Trophoblast cell (in vitro differentiated cells and primary cell): ENCODE data around the gene CAPN2.

Experiments
- DNase-seq, 2 donors: peaks; one replicate each; pipeline ENCODE4 v3.0.0-alpha.2; 2016
- H2AFZ ChIP-seq: 2 replicates; pipeline ENCODE4 v1.6.1; 2013; ENCODE audit warnings: low read length, moderate library complexity, mild to moderate bottlenecking; ENCODE audit not compliant: insufficient read depth, poor library complexity
- H2AK5ac ChIP-seq: 2 replicates; pipeline ENCODE4 v1.6.1; 2013; ENCODE audit warnings: mild to moderate bottlenecking, low read length
- H2BK120ac ChIP-seq: 2 replicates; pipeline ENCODE4 v1.6.1; 2013; ENCODE audit warnings: low read length, mild to moderate bottlenecking, moderate library complexity; ENCODE audit not compliant: insufficient read depth, poor library complexity
- H2BK12ac ChIP-seq: 2 replicates; pipeline ENCODE4 v1.6.1; 2013; ENCODE audit warnings: mild to moderate bottlenecking, low read length, moderate library complexity
- H2BK5ac ChIP-seq: 2 replicates; pipeline ENCODE4 v1.6.1; 2013; ENCODE audit warnings: low read length, low read depth, moderate library complexity, mild to moderate bottlenecking; ENCODE audit not compliant: poor library complexity
- H3K14ac ChIP-seq: 2 replicates; pipeline ENCODE4 v1.6.1; 2013; ENCODE audit warnings: mild to moderate bottlenecking, low read length
- H3K18ac ChIP-seq: 2 replicates; pipeline ENCODE4 v1.6.1; 2013; ENCODE audit warnings: mild to moderate bottlenecking, low read length
- H3K23ac ChIP-seq: 2 replicates; pipeline ENCODE4 v1.6.1; 2013; ENCODE audit warnings: low read length
- H3K27ac ChIP-seq: 2 replicates; pipeline ENCODE4 v1.5.1; 2013; ENCODE audit warnings: low read depth, mild to moderate bottlenecking, inconsistent platforms, low read length, moderate library complexity
- H3K27me3 ChIP-seq: 2 replicates; pipeline ENCODE4 v1.6.1; 2013; ENCODE audit warnings: inconsistent platforms, mild to moderate bottlenecking, low read length, moderate library complexity; ENCODE audit not compliant: insufficient read depth
- H3K36me3 ChIP-seq, 2 experiments: 1 replicate in 1 of 2; 2 replicates in 1 of 2; pipeline ENCODE4 v1.6.1; 2013; ENCODE audit warnings: low read length in 2 of 2, mild to moderate bottlenecking in 2 of 2, moderate library complexity in 1 of 2; ENCODE audit not compliant: insufficient read depth in 2 of 2, control insufficient read depth in 1 of 2
- H3K4ac ChIP-seq: 2 replicates; pipeline ENCODE4 v1.6.1; 2013; ENCODE audit warnings: low read depth, mild to moderate bottlenecking, low read length, moderate library complexity
- H3K4me1 ChIP-seq, 2 experiments: 1 replicate in 1 of 2; 2 replicates in 1 of 2; pipeline ENCODE4 v1.6.1; 2013; ENCODE audit warnings: low read length in 2 of 2, mild to moderate bottlenecking in 2 of 2, moderate library complexity in 1 of 2; ENCODE audit not compliant: insufficient read depth in 2 of 2, control insufficient read depth in 1 of 2
- H3K4me2 ChIP-seq: 2 replicates; pipeline ENCODE4 v1.6.1; 2013; ENCODE audit warnings: inconsistent platforms, mild to moderate bottlenecking, low read length, moderate library complexity
- H3K4me3 ChIP-seq: 2 replicates; pipeline ENCODE4 v1.5.1; 2013; ENCODE audit warnings: mild to moderate bottlenecking, low read depth, low read length, inconsistent platforms
- H3K79me1 ChIP-seq: one replicate; pipeline ENCODE4 v1.6.1; 2013; ENCODE audit warnings: low read length
- H3K79me2 ChIP-seq: 2 replicates; pipeline ENCODE4 v1.6.1; 2013; ENCODE audit warnings: low read length, mild to moderate bottlenecking; ENCODE audit not compliant: control insufficient read depth, insufficient read depth, poor library complexity
- H3K9ac ChIP-seq: 2 replicates; pipeline ENCODE4 v1.6.1; 2013; ENCODE audit warnings: mild to moderate bottlenecking, low read length
- H3K9me3 ChIP-seq: 2 replicates; pipeline ENCODE4 v1.6.1; 2013; ENCODE audit warnings: low read depth, mild to moderate bottlenecking, control low read depth, inconsistent platforms, low read length; ENCODE audit not compliant: insufficient read depth
- H4K12ac ChIP-seq: 2 replicates; pipeline ENCODE4 v1.6.1; 2013; ENCODE audit warnings: low read depth, mild to moderate bottlenecking, low read length, moderate library complexity
- H4K8ac ChIP-seq: 2 replicates; pipeline ENCODE4 v1.6.1; 2013; ENCODE audit warnings: low read depth, mild to moderate bottlenecking, low read length, moderate library complexity
- H4K91ac ChIP-seq: one replicate; pipeline ENCODE4 v1.6.1; 2013; ENCODE audit warnings: low read depth, mild to moderate bottlenecking, low read length, moderate library complexity
- WGBS: extraction: QIAGEN DNeasy Blood & Tissue Kit; methylation state at CpG from one replicate; pipeline ENCODE4 v1.1.7; 2013; ENCODE audit warnings: missing lambda C conversion rate; ENCODE audit not compliant: insufficient read length, insufficient coverage; ENCODE audit errors: extremely low coverage; 5-methylcytosine and 5-hydroxymethylcytosine counted together

The CAPN2 gene

DNA sequence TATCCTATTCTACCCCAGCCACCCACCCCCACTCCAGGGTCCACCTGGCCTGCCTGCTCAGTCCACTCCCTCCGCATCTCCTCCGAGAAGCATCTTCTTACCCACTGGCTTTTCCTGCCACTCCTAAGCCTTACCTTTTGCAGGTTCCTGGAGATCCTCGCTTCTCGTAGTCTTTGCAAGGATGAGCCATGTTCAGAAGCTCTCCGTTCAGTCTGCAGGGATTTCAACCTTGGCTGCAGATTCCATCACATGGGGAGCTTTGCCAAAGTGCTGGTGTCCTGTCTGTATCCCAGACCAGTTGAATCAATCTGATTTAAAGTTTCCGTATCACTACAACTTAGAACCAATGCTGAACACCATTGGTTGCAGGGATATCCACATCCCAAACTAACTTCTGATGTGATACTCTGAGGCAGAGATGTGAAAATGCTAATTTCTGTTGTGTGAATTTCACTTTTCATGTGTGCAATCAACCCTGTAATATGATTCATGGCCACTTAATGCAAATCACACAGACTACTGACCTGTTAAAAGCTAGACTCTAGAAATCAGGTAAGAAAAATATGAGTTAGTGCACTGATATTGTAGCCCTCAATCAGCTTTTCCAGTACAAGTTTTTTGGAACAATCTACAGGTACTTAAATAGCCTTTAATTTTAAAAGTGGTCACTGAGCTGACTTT, 61.9 kb downstream of the CAPN2 start:
- no CpG with 5 or more reads among the region's 6 CpGs for WGBS

DNA sequence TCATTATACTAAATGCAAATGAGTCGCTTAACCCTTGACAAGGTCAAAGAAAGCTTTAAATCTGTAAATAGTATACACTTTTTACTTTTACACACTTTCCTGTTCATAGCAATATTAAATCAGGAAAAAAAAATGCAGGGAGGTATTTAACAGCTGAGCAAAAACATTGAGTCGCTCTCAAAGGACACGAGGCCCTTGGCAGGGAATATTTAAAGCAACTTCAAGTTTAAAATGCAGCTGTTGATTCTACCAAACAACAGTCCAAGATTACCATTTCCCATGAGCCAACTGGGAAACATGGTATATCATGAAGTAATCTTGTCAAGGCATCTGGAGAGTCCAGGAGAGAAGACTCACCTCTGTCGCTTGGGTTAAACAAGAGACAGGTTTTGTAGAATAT, 62.7 kb downstream of the CAPN2 start:
- WGBS = no CpG with 5 or more reads among the region's 4 CpGs
- H3K9me3 ChIP-seq = no peaks in the 10 kb centered on the region
- H2BK120ac ChIP-seq = no peak overlapping the region
- H3K79me2 ChIP-seq = no peaks in the 10 kb centered on the region
- no peak overlapping the region for H2BK5ac ChIP-seq
- H2BK12ac ChIP-seq = no peak overlapping the region
- H4K8ac ChIP-seq = no peak overlapping the region
- H3K9ac ChIP-seq = no peak overlapping the region
- no peak overlapping the region for H3K23ac ChIP-seq
- H3K18ac ChIP-seq = no peak overlapping the region
- H3K4me2 ChIP-seq = no peak overlapping the region
- no peak for DNase-seq
- no peaks in the 10 kb centered on the region for H3K27me3 ChIP-seq
- H3K36me3 ChIP-seq = peaks cover 41 to 55% of the 10 kb centered on the region in 2 experiments
- H3K4ac ChIP-seq = no peak overlapping the region
- peaks cover 4% of the 10 kb centered on the region for H3K79me1 ChIP-seq
- no peak overlapping the region for H4K12ac ChIP-seq
- H4K91ac ChIP-seq = no peak overlapping the region
- no peak overlapping the region for H2AK5ac ChIP-seq
- H2AFZ ChIP-seq = no peak overlapping the region
- H3K27ac ChIP-seq = no peak overlapping the region
- no peak overlapping the region for H3K4me3 ChIP-seq
- no peak overlapping the region for H3K14ac ChIP-seq
- peaks cover 9 to 21% of the 10 kb centered on the region in 2 experiments for H3K4me1 ChIP-seq

More for the DNA sequence above, 61.9 kb downstream of the CAPN2 start:
- Histone ChIP-seq H2BK12ac (no peak overlapping the region), H3K27me3 (no peaks in the 10 kb centered on the region), H3K27ac (no peak overlapping the region), H3K36me3 (peaks cover 45 to 62% of the 10 kb centered on the region in 2 experiments), H3K23ac (no peak overlapping the region), H3K4me3 (no peak overlapping the region), H3K4me2 (no peak overlapping the region), H3K79me1 (peaks cover 4% of the 10 kb centered on the region), H3K4me1 (peaks cover 9 to 21% of the 10 kb centered on the region in 2 experiments), H2BK5ac (no peak overlapping the region), H3K18ac (no peak overlapping the region), H3K14ac (no peak overlapping the region), H3K79me2 (no peaks in the 10 kb centered on the region), H3K4ac (no peak overlapping the region), H2AK5ac (no peak overlapping the region), H3K9me3 (no peaks in the 10 kb centered on the region), H4K8ac (no peak overlapping the region), H2BK120ac (no peak overlapping the region), H4K91ac (no peak overlapping the region), H4K12ac (no peak overlapping the region), H3K9ac (no peak overlapping the region), H2AFZ (no peak overlapping the region)
- DNase-seq = no peak

DNA sequence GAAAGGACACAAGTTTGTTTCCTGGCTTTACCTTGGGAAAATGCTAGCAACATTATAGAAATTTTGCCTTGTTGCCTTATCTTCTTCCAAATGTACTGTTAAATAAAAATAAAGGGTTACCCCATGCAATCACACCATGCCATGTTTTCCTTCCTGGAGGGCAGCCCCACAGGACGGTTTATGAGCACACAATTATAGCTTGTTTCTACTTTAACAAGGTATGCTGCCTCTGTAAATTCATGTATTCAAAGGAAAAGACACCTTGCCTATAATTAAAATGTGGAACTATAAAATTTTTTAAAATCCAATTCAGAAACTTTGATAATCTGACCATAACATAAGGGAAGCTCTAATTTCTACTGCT, 63.4 kb downstream of the CAPN2 start:
- Histone ChIP-seq H3K14ac (no peak overlapping the region), H3K9me3 (no peaks in the 10 kb centered on the region), H3K79me2 (no peaks in the 10 kb centered on the region), H4K8ac (no peak overlapping the region), H2AFZ (no peak overlapping the region), H3K4me3 (no peak overlapping the region), H4K91ac (no peak overlapping the region), H3K79me1 (peaks cover 4% of the 10 kb centered on the region), H3K27ac (peak overlapping the region; percentile 2), H3K4ac (no peak overlapping the region), H2BK5ac (no peak overlapping the region), H3K36me3 (peaks cover 42 to 55% of the 10 kb centered on the region in 2 experiments), H2AK5ac (no peak overlapping the region), H3K23ac (no peak overlapping the region), H3K18ac (no peak overlapping the region), H3K4me2 (no peak overlapping the region), H3K27me3 (no peaks in the 10 kb centered on the region), H2BK120ac (no peak overlapping the region), H3K9ac (no peak overlapping the region), H4K12ac (no peak overlapping the region), H3K4me1 (peaks cover 9 to 19% of the 10 kb centered on the region in 2 experiments), H2BK12ac (no peak overlapping the region)
- WGBS = no CpG with 5 or more reads among the region's 1 CpG
- DNase-seq = no peak

DNA sequence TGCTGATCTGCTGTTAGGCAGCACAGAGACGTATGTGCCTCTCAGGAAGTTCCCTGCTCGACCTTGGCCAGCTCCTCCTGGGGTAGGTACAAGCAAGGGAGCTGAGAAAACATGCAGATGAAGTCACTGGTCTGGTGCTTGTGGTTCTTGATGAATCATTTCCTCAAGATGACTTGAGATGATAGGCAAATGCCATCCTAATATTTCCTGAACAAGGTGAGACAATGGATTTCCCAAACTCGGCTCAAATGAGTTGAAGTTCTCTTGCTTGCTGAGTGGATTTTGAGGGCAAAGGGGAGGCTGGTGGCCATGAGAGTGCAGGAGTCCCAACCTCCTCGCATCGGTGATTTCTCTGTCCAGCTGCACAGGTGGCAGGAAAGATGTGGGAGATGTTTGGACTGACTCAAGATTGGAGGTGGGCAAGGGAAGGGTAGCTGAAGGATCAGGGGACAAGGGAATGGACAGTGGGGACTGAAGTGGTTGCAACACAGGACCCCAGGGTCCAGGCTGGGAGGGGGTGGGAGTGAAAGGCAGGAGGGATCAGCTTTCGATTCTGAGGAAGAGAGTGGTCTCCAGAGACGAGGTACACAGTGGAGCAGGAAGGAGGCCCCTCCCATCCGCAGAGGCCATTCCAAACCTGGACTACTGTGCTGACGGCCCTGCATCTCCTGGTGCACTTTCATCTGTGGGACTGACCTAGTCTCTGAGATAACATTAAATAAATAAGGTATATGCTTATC, 63.9 kb downstream of the CAPN2 start:
- Histone ChIP-seq H2AK5ac (no peak overlapping the region), H3K4me3 (no peak overlapping the region), H2BK5ac (no peak overlapping the region), H3K36me3 (peaks cover 37 to 50% of the 10 kb centered on the region in 2 experiments), H4K8ac (no peak overlapping the region), H3K27me3 (no peaks in the 10 kb centered on the region), H3K9me3 (no peaks in the 10 kb centered on the region), H3K23ac (no peak overlapping the region), H3K18ac (peak overlapping the region; percentile 2), H3K14ac (no peak overlapping the region), H3K4me2 (no peak overlapping the region), H2BK12ac (no peak overlapping the region), H3K27ac (peak overlapping the region; percentile 4), H4K91ac (no peak overlapping the region), H3K79me1 (no peaks in the 10 kb centered on the region), H3K4ac (no peak overlapping the region), H2AFZ (no peak overlapping the region), H4K12ac (no peak overlapping the region), H3K9ac (no peak overlapping the region), H3K79me2 (no peaks in the 10 kb centered on the region), H3K4me1 (peaks cover 5 to 14% of the 10 kb centered on the region in 2 experiments), H2BK120ac (no peak overlapping the region)
- no CpG with 5 or more reads among the region's 9 CpGs for WGBS
- peak; percentile 63 to 70 for DNase-seq
